ENCODE measurements around the gene HSPBAP1. TPM values are rescaled to one million over a fixed set of nuclear protein-coding genes. Genes with fewer than 3 reads are reported as not detected.
"Not testable (repeated sequence)": the region's sequence is repeated elsewhere in the genome, so short reads cannot be mapped to it uniquely, and the experiment has no call there.

HSPBAP1 gene
- total RNA-seq, 1 donor from 2014 or later, result 4.9 TPM

- no peak for DNase-seq (ENCODE audit: missing footprints)
- ATAC-seq, result no peak
- intact Hi-C loops (cut with DNase I), result no loop called here
Measured at GRCh38 chr3:122754929-122755328, 38.7 kb downstream of the HSPBAP1 start.

GRCh38 chr3:122748347-122748746 is 45.3 kb downstream of the HSPBAP1 start:
- intact Hi-C loops (cut with DNase I), result no loop called here
- ATAC-seq, result no peak
- DNase-seq (ENCODE audit: missing footprints), result no peak

GRCh38 chr3:122747295-122747694 is 46.3 kb downstream of the HSPBAP1 start:
- DNase-seq (ENCODE audit: missing footprints), result not testable (repeated sequence)

DNA sequence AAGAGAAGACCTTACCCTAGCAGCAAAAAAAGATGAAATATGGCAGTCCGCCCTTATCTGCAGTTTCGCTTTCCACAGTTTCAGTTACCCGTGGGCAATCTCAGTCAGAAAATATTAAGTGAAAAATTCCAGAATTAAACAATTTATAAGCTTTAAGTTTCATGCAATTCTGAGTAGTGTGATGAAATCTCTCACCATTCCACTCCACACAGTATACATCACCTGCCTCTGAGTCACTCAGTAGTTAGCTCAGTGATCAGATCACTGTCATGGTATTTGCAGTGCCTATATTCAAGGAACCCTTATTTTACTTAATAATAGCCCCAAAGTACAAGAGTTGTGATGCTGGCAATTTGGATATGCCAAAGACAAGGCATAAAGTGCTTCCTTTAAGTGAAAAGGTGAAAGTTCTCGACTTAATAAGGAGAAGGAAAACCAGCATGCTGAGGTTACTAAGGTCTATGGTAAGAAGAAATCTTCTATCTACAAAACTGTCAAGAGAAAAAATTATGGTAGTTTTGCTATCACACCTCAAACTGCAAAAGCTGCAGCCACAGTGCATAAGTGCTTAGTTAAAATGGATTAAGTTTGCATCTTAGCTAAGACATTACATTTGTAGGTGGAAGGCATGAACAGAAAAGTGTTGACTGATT is 48.1 kb downstream of the HSPBAP1 start:
- no peak for ATAC-seq

More at GRCh38 chr3:122747295-122747694, 46.3 kb downstream of the HSPBAP1 start:
- ATAC-seq; intact Hi-C loops (cut with DNase I): not testable (repeated sequence)

GRCh38 chr3:122743581-122744120 is 50.0 kb downstream of the HSPBAP1 start:
- intact Hi-C loops (cut with DNase I), result no loop called here
- ATAC-seq (no peak), DNase-seq (ENCODE audit: missing footprints) (no peak)

More for the DNA sequence above, 48.1 kb downstream of the HSPBAP1 start:
- DNase-seq (ENCODE audit: missing footprints), result no peak
- intact Hi-C loops (cut with DNase I), result no loop called here

GRCh38 chr3:122742234-122742633 is 51.4 kb downstream of the HSPBAP1 start:
- intact Hi-C loops (cut with DNase I), result no loop called here
- ATAC-seq (no peak), DNase-seq (ENCODE audit: missing footprints) (no peak)

DNA sequence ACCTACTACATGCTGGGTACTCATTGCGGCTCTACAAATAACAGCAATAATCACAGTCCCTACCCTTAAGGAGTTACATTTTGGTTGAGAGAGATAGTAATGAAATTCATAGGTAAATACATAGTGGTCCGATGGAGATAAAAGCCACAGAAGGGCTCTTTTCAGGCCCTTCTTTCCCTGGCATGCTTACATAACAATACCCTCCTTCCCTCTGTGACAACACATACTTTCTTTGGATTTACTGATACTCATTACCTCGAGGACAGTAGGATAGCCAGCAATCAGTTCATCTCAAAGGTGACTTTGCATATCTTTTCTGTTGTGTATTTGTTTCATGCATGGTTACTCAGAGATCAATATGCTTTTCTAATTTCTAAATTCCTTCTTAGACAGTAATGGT is 54.5 kb downstream of the HSPBAP1 start:
- ATAC-seq (no peak), DNase-seq (ENCODE audit: missing footprints) (no peak)
- intact Hi-C loops (cut with DNase I), result no loop called here

- intact Hi-C loops (cut with DNase I); ATAC-seq: not testable (repeated sequence)
Measured at GRCh38 chr3:122732682-122733525, 60.7 kb downstream of the HSPBAP1 start.

DNA sequence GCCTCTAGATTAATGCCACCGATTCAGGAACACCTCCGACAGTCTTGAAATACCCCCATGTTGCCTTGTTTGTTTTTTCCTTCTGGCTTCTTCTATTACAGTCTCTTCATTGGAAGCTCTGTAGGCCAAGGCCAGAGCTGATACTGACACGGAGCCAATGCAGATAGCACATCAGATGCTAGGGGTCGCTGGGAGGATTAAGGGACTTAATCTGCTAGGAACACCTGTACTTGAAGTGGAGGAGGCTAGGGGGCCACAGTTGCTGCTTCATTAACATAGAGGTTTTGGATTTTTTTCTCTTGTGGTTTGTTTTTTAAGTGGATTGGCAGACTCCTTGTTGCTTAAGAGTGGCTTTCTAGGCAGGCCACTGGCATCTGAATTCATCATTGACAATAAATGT is 63.4 kb downstream of the HSPBAP1 start:
- DNase-seq (ENCODE audit: missing footprints) (no peak), ATAC-seq (no peak)
- intact Hi-C loops (cut with DNase I), result no loop called here

More at GRCh38 chr3:122732682-122733525, 60.7 kb downstream of the HSPBAP1 start:
- not testable (repeated sequence) for DNase-seq (ENCODE audit: missing footprints)

DNA sequence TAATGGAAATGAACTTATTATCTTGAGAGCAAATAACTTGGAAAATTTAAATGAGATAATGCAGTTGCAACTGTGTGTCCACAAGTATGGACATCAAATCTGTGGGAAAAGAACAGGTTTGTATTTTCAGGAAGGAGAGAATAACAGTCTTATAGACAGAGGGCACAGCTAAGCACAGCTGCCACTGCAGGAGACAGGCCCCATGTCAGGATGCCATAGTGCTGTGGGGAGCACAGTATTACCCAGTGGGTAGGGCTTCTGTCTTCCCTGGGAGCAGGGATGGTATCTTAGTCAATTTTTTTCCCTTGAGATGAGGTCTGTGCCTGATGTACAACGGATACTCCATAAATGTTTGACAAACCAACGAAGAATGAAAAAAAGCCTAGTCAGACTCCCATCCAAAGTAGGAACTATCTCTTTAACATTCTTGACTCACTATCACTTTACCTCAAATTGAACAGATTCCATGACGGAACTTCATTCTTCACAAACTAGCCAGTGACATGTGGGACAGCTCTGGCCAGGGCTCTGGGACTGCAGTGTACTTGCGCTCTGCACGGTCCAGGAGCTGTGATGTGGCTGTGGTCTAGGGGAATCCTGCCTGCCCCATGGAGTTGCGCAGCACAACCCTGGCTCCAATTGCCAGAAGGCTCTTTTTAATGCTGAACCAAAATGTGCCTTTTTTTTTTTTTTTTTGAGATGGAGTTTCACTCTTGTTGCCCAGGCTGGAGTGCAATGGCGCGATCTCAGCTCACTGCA is 64.7 kb downstream of the HSPBAP1 start:
- DNase-seq (ENCODE audit: missing footprints) (no peak), ATAC-seq (no peak)
- intact Hi-C loops (cut with DNase I), result no loop called here

GRCh38 chr3:122728186-122728585 is 65.4 kb downstream of the HSPBAP1 start:
- intact Hi-C loops (cut with DNase I), result no loop called here
- DNase-seq (ENCODE audit: missing footprints) (no peak), ATAC-seq (no peak)

DNA sequence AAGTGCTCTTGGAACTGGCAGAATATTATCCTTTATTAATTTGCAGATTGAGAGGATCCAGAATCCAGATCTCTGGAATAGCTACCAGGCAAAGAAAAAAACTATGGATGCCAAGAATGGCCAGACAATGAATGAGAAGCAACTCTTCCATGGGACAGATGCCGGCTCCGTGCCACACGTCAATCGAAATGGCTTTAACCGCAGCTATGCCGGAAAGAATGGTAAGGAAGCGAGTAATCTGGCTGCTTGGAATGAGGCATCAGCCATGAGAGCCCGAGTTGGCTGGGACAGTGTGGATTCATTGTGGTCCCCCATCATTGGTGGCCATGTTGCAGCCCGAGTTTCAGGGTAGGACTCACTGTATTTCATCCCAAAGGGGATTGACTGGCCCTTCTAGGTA is 65.9 kb downstream of the HSPBAP1 start:
- intact Hi-C loops (cut with DNase I), result no loop called here
- no peak for ATAC-seq
- DNase-seq (ENCODE audit: missing footprints), result no peak

DNA sequence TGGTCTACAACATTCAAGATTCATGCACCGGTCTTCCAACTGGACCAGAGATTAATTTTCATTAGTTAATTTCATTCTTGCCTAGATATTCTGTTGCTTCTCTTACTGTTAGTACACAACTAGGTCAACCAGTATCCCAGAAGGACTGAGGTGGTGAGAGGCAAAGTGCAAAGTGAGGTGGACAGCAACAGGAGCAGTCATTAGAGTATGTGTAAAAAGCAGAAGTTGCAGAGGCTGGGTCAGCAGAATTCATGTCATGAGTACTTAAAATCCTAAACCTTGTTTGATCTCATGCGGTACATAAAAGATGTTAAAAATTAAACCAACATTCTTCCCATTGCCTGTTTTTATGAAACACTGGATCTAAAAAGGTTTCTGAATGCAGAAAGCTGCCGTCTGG is 66.3 kb downstream of the HSPBAP1 start:
- intact Hi-C loops (cut with DNase I), result no loop called here
- ATAC-seq (no peak), DNase-seq (ENCODE audit: missing footprints) (no peak)

- DNase-seq (ENCODE audit: missing footprints), result no peak
- ATAC-seq, result no peak
- intact Hi-C loops (cut with DNase I), result no loop called here
Measured at GRCh38 chr3:122725106-122725505, 68.5 kb downstream of the HSPBAP1 start.

DNA sequence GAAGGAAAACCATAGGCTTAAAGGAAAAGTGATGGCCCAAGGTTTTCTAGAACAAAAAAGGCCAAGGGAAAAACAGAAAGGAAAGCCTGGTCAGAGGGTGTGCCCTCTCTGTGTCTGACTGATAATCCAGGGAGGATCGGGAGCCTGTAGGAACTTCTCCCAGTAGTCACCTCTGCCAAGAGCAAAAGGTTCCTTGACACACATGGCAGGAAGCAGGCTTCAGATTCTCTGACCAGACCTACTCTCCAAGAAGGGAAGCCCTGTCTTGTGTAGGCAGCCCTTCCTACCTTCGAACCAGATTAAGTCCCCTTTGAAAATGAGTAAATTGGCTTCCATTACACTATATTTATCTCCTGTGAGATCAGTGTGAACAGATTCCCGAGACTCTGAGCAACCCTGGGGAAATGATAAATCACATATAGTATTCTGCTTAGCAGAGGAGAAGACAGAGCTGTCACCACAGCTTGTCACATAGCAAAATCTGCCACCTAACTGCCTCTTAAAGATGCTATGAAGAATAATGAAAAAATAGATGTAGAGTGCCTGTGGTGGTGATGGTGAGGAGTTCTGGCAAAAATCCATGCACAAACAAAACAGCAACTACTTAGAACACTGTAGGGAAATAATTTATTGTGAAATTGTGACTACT is 74.2 kb downstream of the HSPBAP1 start:
- no peak for ATAC-seq
- intact Hi-C loops (cut with DNase I), result no loop called here
- no peak for DNase-seq (ENCODE audit: missing footprints)

DNA sequence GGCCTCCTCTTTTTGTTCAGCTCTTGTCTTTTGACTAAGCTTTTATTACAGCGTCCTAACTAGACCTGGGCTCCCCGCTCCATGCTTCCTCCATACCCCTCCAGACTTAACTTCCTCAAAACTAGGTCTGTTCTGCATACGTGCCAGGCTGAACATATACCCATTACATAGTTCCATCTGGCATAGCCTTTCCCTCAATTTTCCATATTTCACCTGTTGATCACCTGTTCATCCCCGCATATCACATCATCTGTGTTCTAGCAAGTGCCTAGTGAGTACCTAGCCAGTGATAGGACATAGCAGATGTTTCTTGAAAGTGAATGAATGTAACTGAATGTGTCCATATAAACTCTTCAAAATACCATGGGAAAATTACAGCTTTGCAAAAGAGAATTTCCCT is 77.0 kb downstream of the HSPBAP1 start:
- ATAC-seq (no peak), DNase-seq (ENCODE audit: missing footprints) (no peak)
- intact Hi-C loops (cut with DNase I), result no loop called here

- intact Hi-C loops (cut with DNase I), result no loop called here
- DNase-seq (ENCODE audit: missing footprints) (no peak), ATAC-seq (no peak)
Measured at GRCh38 chr3:122714273-122714672, 79.4 kb downstream of the HSPBAP1 start.

DNA sequence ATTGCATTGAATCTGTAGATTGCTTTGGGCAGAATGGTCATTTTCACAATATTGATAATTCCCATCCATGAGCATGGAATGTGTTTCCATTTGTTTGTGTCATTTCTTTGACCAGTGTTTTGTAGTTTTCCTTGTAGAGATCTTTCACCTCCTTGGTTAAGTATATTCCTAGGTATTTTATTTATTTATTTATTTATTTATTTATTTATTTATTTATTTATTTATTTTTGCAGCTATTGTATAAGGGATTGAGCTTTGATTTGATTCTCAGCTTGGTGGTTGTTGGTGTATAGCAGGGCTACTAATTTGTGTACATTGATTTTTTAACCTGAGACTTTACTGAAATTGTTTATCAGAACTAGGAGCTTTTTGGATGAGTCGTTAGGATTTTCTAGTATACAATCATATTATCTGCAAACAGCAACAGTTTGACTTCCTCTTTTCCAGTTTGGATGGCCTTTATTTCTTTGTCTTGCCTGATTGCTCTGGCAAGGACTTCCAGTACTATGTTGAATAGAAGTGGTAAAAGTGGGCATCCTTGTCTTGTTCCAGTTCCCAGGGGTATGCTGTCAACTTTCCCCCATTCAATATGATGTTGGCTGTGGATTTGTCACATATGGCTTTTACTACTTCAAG is 82.9 kb downstream of the HSPBAP1 start:
- intact Hi-C loops (cut with DNase I); DNase-seq (ENCODE audit: missing footprints); ATAC-seq: not testable (repeated sequence)
